PC-3 (cell line): ENCODE data around the gene DMRT3. TPM values are rescaled to one million over a fixed set of nuclear protein-coding genes. Genes with fewer than 3 reads are reported as not detected.

ENCODE experiments used
- ATAC-seq: fragments of 200-7000 bp; cut with Tn5 transposase; 2 replicates; pipeline ENCODE4 v1.9.1; 2020; ENCODE audit warnings: mild to moderate bottlenecking, moderate library complexity
- BruUV-seq: library from RNA; stranded (reverse); fragments of 400-500 nt; replicated peaks from 2 replicates; lab custom pipeline; 2021; lab: Mats Ljungman, UMichigan
- CTCF ChIA-PET: fragments of 300-600 bp; sonication (Branson Sonifier 250); formaldehyde crosslinking; loops from one replicate; lab custom pipeline; 2022; ENCODE audit warnings: antibody characterized with exemption; lab: Charles Lee
- POLR2A ChIA-PET: fragments of 300-600 bp; sonication (Branson Sonifier 250); formaldehyde crosslinking; loops from one replicate; lab custom pipeline; 2022; ENCODE audit warnings: antibody characterized with exemption; ENCODE audit not compliant: unreplicated experiment; lab: Charles Lee
- DNase-seq: peaks from one replicate; pipeline ENCODE4 v3.0.0-alpha.2; 2015
- H2AFZ ChIP-seq: fragments of 300-600 bp; sonication (generic); 2 replicates; pipeline ENCODE4 v1.6.0; 2016; ENCODE audit warnings: antibody characterized with exemption, low read length
- H3F3A ChIP-seq: fragments of 300-600 bp; sonication (generic); one replicate; pipeline ENCODE4 v1.6.0; 2017; ENCODE audit warnings: antibody characterized with exemption, low read length, control low read depth, mild to moderate bottlenecking; ENCODE audit not compliant: unreplicated experiment
- H3K27ac ChIP-seq: fragments of 300-600 bp; sonication (generic); 2 replicates; pipeline ENCODE4 v1.5.1; 2016; ENCODE audit warnings: mild to moderate bottlenecking, low read length
- H3K27me3 ChIP-seq: fragments of 300-600 bp; sonication (generic); 2 replicates; pipeline ENCODE4 v1.6.1; 2016; ENCODE audit warnings: low read length, mixed read lengths
- H3K36me3 ChIP-seq: fragments of 300-600 bp; sonication (generic); 2 replicates; pipeline ENCODE4 v1.6.1; 2016; ENCODE audit warnings: low read depth, mixed run types, low read length, mixed read lengths
- H3K4me1 ChIP-seq: fragments of 300-600 bp; sonication (generic); 2 replicates; pipeline ENCODE4 v1.5.1; 2016; ENCODE audit warnings: low read length; ENCODE audit not compliant: insufficient read depth
- H3K4me2 ChIP-seq: fragments of 300-600 bp; sonication (generic); 2 replicates; pipeline ENCODE4 v1.6.0; 2016; ENCODE audit warnings: low read length
- H3K4me3 ChIP-seq: fragments of 300-600 bp; sonication (generic); 2 replicates; pipeline ENCODE4 v1.5.1; 2016; ENCODE audit warnings: mild to moderate bottlenecking, low read length, mixed read lengths
- H3K79me2 ChIP-seq: fragments of 300-600 bp; sonication (generic); 2 replicates; pipeline ENCODE4 v1.6.1; 2017; ENCODE audit warnings: low read length, mixed read lengths
- H3K9ac ChIP-seq: fragments of 300-600 bp; sonication (generic); 2 replicates; pipeline ENCODE4 v1.6.0; 2016; ENCODE audit warnings: mild to moderate bottlenecking, low read length
- H3K9me2 ChIP-seq: fragments of 300-600 bp; sonication (generic); replicated peaks from 2 replicates; pipeline ENCODE4 v1.6.1; 2016; ENCODE audit warnings: mixed run types, low read length, mixed read lengths
- H3K9me3 ChIP-seq: fragments of 300-600 bp; sonication (generic); 2 replicates; pipeline ENCODE4 v1.6.1; 2016; ENCODE audit warnings: low read length, mixed read lengths
- H4K20me1 ChIP-seq: fragments of 300-600 bp; sonication (generic); 2 replicates; pipeline ENCODE4 v1.6.1; 2016; ENCODE audit warnings: low read length, mixed read lengths
- CTCF ChIP-seq: fragments of 300-600 bp; sonication (generic); conservative IDR thresholded peaks from 2 replicates; pipeline ENCODE4 v1.5.1; 2017; ENCODE audit warnings: antibody characterized with exemption, low read depth, mild to moderate bottlenecking, low read length
- EZH2 ChIP-seq: fragments of 300-600 bp; sonication (generic); IDR thresholded peaks from one replicate; pipeline ENCODE4 v1.6.1; 2017; ENCODE audit warnings: antibody characterized with exemption, mild to moderate bottlenecking, low read length; ENCODE audit not compliant: unreplicated experiment
- EZH2phosphoT487 ChIP-seq: fragments of 300-600 bp; sonication (generic); IDR thresholded peaks from 2 replicates; pipeline ENCODE4 v1.6.1; 2018; ENCODE audit warnings: mild to moderate bottlenecking, antibody characterized with exemption, low read length, borderline replicate concordance
- intact Hi-C: fragments of 100-400 bp; cut with micrococcal nuclease; formaldehyde crosslinking; loops from 2 replicates; pipeline ENCODE4 v1.9.0; 2023
- total RNA-seq: library from RNA; depleted of rRNA; stranded (reverse); fragments of >200 nt; gene quantifications from 2 replicates; pipeline ENCODE4 v1.2.3, GENCODE V29; 2014

Gene DMRT3
- total RNA-seq, 1 experiment from 2014 or later, result not detected

- Histone ChIP-seq H3K4me1 (no peaks in the 10 kb centered on the region), H3K27ac (no peak overlapping the region), H3K36me3 (no peaks in the 10 kb centered on the region), H3K27me3 (peaks cover 1% of the 10 kb centered on the region; the same call in 1 of the 2 replicates), H3K9me3 (no peaks in the 10 kb centered on the region), H3K9me2 (no peaks in the 10 kb centered on the region), H3F3A (no peaks in the 10 kb centered on the region), H2AFZ (no peak overlapping the region), H3K4me2 (no peak overlapping the region), H4K20me1 (no peaks in the 10 kb centered on the region), H3K9ac (no peak overlapping the region), H3K4me3 (no peak overlapping the region), H3K79me2 (no peaks in the 10 kb centered on the region)
- CTCF ChIA-PET, result interaction anchor here (0.6 kb wide), 1 partner anchor 41 kb away, joined by 6 read pairs; no protein-coding TSS in a partner anchor
- TF ChIP-seq CTCF, result peak; percentile 62
- TF ChIP-seq EZH2, result no peak
- no peak for TF ChIP-seq EZH2phosphoT487
- POLR2A ChIA-PET, result no interaction called here
- ATAC-seq (peak; percentile 49), DNase-seq (peak; percentile 47)
- no TSS peak for BruUV-seq
- intact Hi-C loops, result no loop called here
Observed at GRCh38 chr9:928363-929042, 48.0 kb upstream of the DMRT3 start.

DNA sequence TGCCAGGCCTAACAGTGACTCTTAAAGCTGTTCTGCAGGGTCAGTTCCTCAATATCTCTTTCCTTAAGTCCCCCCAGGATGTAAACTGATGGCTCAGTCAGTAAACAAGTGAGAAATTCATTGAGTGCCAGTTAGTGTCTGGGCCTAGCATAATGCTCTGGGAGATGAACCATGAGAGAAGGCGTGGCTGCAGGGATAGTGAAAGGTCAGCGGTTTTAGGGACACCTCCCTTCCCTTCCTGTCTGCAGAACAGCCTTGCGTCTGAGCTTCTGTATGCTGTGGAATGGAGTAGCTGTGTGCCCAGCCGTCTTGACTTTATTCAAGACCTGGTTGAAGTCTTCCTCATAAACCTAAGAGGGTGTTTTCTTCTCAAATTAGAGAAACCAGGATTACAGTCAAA, 46.7 kb upstream of the DMRT3 start:
- Histone ChIP-seq H3K79me2 (no peaks in the 10 kb centered on the region), H2AFZ (no peak overlapping the region), H3K9me2 (no peaks in the 10 kb centered on the region), H4K20me1 (no peaks in the 10 kb centered on the region), H3K27me3 (peaks cover 10% of the 10 kb centered on the region; the same call in 1 of the 2 replicates), H3K27ac (no peak overlapping the region), H3F3A (no peaks in the 10 kb centered on the region), H3K4me3 (no peak overlapping the region), H3K36me3 (no peaks in the 10 kb centered on the region), H3K9ac (no peak overlapping the region), H3K4me2 (no peak overlapping the region), H3K4me1 (no peaks in the 10 kb centered on the region), H3K9me3 (no peaks in the 10 kb centered on the region)
- TF ChIP-seq EZH2phosphoT487, result no peak
- TF ChIP-seq CTCF, result no peak
- no peak for TF ChIP-seq EZH2
- ATAC-seq (no peak), DNase-seq (no peak)
- no TSS peak for BruUV-seq
- intact Hi-C loops, result no loop called here
- CTCF ChIA-PET, result no interaction called here
- POLR2A ChIA-PET, result no interaction called here

GRCh38 chr9:933356-933755, 43.1 kb upstream of the DMRT3 start:
- H3K4me1 ChIP-seq, result 0 out of 2 replicates have a peak, but pooled peaks cover 7% of the 10 kb centered on the region

More at GRCh38 chr9:933356-933755, 43.1 kb upstream of the DMRT3 start:
- DNase-seq, result no peak
- no peaks in the 10 kb centered on the region for H3K36me3 ChIP-seq
- intact Hi-C loops, result no loop called here
- H3K9me2 ChIP-seq, result no peaks in the 10 kb centered on the region
- H3K27me3 ChIP-seq, result peaks cover 28% of the 10 kb centered on the region
- H3K4me3 ChIP-seq, result no peak overlapping the region
- no peaks in the 10 kb centered on the region for H4K20me1 ChIP-seq
- ChIA-PET CTCF (no interaction called here), POLR2A (no interaction called here)
- H3K9me3 ChIP-seq, result no peaks in the 10 kb centered on the region
- no peaks in the 10 kb centered on the region for H3F3A ChIP-seq
- H3K27ac ChIP-seq, result no peak overlapping the region
- ATAC-seq, result no peak
- no peak overlapping the region for H3K4me2 ChIP-seq
- no peak overlapping the region for H2AFZ ChIP-seq
- no peak overlapping the region for H3K9ac ChIP-seq
- H3K79me2 ChIP-seq, result no peaks in the 10 kb centered on the region
- TF ChIP-seq EZH2 (no peak), EZH2phosphoT487 (no peak), CTCF (no peak)
- no TSS peak for BruUV-seq
